Ovary (tissue), 3 donors: ENCODE results near the gene HSF5.

Experiments
- CTCF ChIP-seq, 3 donors: fragments of 450-650 bp in 2 of 3; fragments of 200-600 bp in 1 of 3; IDR thresholded peaks; one replicate each; pipeline versions ENCODE4 v1.5.1 to v1.8.0; 2016 to 2022; ENCODE audit warnings: antibody characterized with exemption in 3 of 3, mild to moderate bottlenecking in 1 of 3
- EP300 ChIP-seq: sonication (generic); formaldehyde crosslinking; IDR thresholded peaks from one replicate; pipeline ENCODE4 v1.6.1; 2017; ENCODE audit warnings: antibody characterized with exemption
- POLR2A ChIP-seq: fragments of 450-650 bp; IDR thresholded peaks from one replicate; pipeline ENCODE4 v1.6.1; 2017; ENCODE audit warnings: antibody characterized with exemption, mild to moderate bottlenecking, moderate library complexity
- donor health status: DM: no; HTN: no; CAD: no.

- TF ChIP-seq POLR2A (no peak), CTCF (IDR thresholded peaks at IDR 0.05) (no peak), EP300 (no peak)
Measured at GRCh38 chr17:58531122-58531521, 42.9 kb upstream of the HSF5 start.
